Stimulated activated CD4-positive, alpha-beta T cell treated with anti-CD3 and anti-CD28 coated beads, Interleukin-4, amount 100 ng/mL, for 4 hours (primary cell): ENCODE results near the gene FZD10.

Experiments
- DNase-seq, 2 experiments: peaks; one replicate each; pipeline ENCODE4 v3.0.0-alpha.2; 2020

The FZD10 gene

GRCh38 chr12:130183585-130184370 is 21.5 kb downstream of the FZD10 start:
- DNase-seq = no peak

- DNase-seq = no peak
Observed at GRCh38 chr12:130184404-130185090, 22.3 kb downstream of the FZD10 start.

- DNase-seq = no peak
Observed at GRCh38 chr12:130185455-130186391, 23.5 kb downstream of the FZD10 start.

GRCh38 chr12:130186651-130187268 is 24.5 kb downstream of the FZD10 start:
- DNase-seq = no peak

GRCh38 chr12:130192642-130193345 is 30.5 kb downstream of the FZD10 start:
- no peak for DNase-seq

- DNase-seq = no peak
Observed at GRCh38 chr12:130194154-130194553, 31.9 kb downstream of the FZD10 start.

GRCh38 chr12:130195369-130195768 is 33.1 kb downstream of the FZD10 start:
- no peak for DNase-seq

- no peak for DNase-seq
Observed at GRCh38 chr12:130195776-130196175, 33.5 kb downstream of the FZD10 start.

- DNase-seq = no peak
Observed at GRCh38 chr12:130196827-130197226, 34.6 kb downstream of the FZD10 start.

GRCh38 chr12:130198026-130198662 is 35.9 kb downstream of the FZD10 start:
- DNase-seq = no peak

- DNase-seq = no peak
Observed at GRCh38 chr12:130198663-130199060, 36.4 kb downstream of the FZD10 start.

- no peak for DNase-seq
Observed at GRCh38 chr12:130199581-130200390, 37.5 kb downstream of the FZD10 start.

GRCh38 chr12:130200445-130200844 is 38.2 kb downstream of the FZD10 start:
- no peak for DNase-seq

- no peak for DNase-seq
Observed at GRCh38 chr12:130201037-130201436, 38.8 kb downstream of the FZD10 start.

GRCh38 chr12:130202201-130202600 is 39.9 kb downstream of the FZD10 start:
- no peak for DNase-seq

GRCh38 chr12:130203151-130203550 is 40.9 kb downstream of the FZD10 start:
- DNase-seq = no peak

GRCh38 chr12:130204541-130204953 is 42.3 kb downstream of the FZD10 start:
- no peak for DNase-seq

- no peak for DNase-seq
Observed at GRCh38 chr12:130205495-130205894, 43.2 kb downstream of the FZD10 start.

- DNase-seq = no peak
Observed at GRCh38 chr12:130212384-130212989, 50.2 kb downstream of the FZD10 start.

GRCh38 chr12:130213249-130213648 is 51.0 kb downstream of the FZD10 start:
- no peak for DNase-seq
